HG03460 (cell line): ENCODE data around the gene F5.
"Not testable (repeated sequence)": the region's sequence is repeated elsewhere in the genome, so short reads cannot be mapped to it uniquely, and the experiment has no call there.

Source experiments
- ATAC-seq: cut with Tn5 transposase; IDR thresholded peaks from one replicate; pipeline ENCODE4 v1.9.1; 2021; ENCODE audit not compliant: unreplicated experiment

Gene F5

DNA sequence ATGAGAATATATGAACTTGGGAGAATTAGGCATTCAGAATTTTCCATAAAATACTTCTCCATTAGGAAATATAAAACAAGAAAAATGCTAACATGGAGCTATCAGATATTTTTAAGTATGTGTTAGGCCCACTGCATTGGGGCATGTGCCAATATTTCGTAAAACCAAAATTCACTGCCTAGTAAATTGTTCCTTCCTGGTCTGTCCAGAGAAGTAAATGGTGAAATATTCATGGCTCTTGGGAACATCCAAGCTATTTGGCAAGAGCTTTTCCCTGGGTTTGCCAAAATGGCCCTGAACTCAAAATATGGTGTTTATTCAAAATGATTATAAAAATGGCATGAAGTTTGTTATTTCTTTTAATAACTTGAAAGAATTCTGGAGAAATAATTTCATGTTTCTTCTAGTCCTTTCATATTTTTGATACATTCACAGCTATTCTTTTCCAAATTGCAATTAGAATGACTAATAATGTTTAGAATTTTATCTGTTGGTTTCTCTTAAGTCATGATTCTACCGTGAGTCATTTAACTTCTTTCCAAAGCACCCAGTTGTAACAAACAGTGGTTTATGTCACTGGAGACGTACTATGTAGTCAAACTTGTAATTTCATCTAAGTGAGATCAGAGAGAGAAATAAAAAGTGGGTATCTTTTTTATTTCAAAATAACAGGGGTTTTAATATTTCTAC, 74.8 kb downstream of the F5 start:
- ATAC-seq = no peak

DNA sequence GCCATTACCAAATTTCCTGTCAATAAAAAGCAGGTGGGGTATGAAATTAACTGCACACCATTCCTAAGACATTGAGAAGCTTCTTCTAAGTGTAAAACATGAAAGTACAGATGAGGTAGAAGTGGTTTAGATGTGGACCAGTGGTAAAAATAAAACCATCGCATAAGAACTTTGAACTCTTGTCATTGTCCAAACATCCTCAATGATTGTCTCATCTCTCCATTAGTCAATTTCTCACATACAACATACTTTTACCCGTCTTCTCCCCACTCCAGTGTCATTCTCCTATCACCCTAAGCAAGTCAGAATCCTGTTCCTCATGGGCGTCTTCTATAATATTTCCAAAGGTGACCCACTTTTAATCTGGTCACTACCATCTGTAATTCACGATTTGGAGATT, 76.2 kb downstream of the F5 start:
- ATAC-seq = no peak

DNA sequence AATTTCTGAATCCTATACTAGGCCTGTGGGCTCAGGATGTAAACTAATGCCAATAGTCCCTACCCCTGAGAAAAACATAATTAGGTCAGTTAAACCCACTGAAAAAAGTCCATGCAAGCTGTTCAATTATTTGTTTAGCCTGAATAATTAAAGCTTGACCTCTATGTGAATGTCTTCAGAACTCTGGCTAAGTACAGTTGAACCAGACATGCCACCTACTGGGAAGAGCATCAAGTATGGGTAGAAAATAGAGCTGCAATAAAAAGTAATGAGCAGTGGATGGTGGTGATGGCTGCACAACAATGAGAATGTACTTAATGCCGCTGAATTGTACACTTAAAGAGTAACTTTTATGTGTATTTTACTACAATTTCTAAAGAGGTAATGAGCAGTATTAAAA, 76.9 kb downstream of the F5 start:
- ATAC-seq = no peak

DNA sequence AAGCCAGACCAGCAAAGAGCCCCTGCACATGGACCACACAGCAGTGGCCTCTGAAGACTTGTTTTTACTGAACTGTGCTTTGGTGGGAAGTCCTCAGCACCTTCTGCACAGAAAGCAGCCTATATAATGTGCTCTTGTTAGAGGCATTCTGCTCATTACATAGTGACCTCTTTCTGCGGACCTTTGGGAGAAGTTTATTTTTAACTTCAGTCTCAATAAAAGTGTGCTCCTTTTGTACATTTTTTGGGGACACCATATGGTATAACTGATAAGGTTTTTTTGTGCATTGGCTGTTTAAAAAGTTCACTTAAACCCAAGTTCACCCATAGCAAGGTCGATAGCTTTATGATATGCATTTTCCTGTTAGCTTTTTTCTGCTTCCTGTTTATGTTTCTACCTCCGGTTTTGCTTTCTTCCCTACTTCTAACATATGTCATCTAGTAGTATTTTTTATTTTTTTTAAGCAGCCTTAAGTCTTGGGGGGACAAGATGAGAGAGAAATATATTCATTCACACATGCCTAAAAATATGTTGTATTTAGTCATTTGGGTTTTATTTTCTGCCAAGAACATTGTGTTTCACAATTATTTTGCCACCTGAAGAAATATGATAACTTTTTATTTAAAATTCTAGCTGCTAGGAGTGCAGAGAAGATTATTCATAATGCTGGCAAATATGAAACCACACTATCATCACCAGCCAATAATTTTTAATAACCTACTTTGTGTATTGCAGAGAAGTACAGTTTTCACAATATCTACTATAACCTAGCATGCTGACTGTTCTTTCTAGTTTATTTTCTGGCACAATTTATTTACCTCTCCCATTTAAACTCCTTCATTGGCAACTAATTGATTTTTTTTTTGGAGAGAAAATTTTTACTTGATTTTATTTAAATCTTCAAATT, 77.6 kb downstream of the F5 start:
- ATAC-seq = no peak

DNA sequence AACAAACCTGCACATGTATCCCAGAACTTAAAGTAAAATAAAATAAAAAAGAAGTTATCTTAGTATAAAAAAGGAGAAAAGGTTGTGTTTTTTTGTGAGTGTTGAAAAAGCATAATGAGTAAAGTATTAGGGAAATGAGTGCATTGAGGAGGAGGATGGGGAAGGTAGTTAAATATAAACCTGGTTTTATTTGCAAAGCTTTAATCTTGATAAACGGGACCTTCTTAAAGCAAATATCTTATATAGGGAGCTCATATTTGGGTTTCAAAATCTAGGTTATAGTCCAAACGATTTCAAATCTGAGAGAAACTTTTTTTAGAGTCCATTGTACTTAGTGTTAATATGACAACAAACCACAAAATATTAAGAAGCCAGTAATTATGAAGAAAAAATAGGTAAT, 78.9 kb downstream of the F5 start:
- ATAC-seq = no peak

DNA sequence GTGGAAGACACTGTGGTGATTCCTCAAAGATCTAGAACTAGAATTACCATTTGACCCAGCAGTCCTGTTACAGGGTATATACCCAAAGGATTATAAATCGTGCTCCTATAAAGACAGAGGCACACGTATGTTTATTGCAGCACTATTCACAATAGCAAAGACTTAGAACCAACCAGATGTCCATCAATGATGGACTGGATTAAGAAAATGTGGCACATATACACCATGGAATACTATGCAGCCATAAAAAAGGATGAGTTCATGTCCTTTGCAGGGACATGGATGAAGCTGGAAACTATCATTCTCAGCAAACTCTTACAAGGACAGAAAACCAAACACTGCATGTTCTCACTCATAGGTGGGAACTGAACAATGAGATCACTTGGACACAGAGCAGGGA, 82.7 kb downstream of the F5 start:
- ATAC-seq = not testable (repeated sequence)

DNA sequence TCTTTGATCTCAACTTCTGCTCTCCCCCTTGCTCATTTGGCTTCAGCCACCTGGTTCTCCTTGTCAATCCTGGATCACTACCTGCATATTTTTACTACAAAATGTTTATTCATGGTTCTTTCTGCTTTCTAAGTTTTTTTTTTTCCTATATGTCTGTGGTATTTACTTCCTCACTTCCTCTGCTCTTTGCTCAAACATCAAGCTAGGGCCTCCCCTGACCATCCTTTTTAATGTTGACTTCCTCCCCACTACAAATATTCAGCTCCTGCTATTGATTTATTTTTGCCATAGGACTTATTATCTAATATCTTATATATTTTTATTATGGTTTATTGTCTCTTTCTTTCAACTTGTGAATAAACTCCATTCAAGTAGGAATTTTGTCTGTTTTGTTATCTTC, 86.5 kb downstream of the F5 start:
- no peak for ATAC-seq

DNA sequence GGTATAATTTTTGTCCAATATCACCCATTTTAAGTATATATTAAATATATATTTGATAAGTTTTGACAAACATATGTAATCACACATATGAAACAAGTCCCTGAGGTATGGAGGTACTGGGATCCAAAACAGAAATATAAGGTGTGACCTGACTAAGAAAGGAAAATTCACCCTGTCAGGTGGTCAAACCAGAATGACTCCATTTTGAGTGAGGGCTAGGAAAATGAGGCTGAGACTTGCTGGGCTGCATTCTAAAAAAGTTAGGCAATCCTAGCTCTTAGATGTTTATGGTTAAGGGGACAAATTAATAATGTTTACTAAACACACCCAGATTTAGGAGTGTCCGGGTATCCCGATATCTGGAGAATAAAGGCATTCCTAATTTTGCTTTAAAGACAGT, 89.0 kb downstream of the F5 start:
- no peak for ATAC-seq

DNA sequence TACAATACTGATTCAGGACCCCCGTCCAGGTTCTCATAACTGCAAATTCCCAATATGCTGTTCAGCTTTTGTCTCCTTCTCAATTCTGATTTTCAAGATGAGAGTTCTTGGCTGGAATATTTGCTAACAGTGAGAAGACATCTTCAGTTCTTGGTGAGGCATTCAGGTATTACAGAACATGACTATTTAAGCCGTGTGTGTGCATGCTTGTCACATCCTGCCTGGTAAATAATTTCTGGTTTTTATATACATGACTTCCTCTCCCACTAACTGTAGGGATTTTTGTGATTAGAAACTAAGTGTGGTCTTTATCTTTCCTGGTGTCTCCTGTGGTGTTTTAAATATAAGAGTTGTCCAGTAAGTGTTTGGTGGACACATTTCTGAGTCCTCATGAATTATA, 90.4 kb downstream of the F5 start:
- no peak for ATAC-seq

DNA sequence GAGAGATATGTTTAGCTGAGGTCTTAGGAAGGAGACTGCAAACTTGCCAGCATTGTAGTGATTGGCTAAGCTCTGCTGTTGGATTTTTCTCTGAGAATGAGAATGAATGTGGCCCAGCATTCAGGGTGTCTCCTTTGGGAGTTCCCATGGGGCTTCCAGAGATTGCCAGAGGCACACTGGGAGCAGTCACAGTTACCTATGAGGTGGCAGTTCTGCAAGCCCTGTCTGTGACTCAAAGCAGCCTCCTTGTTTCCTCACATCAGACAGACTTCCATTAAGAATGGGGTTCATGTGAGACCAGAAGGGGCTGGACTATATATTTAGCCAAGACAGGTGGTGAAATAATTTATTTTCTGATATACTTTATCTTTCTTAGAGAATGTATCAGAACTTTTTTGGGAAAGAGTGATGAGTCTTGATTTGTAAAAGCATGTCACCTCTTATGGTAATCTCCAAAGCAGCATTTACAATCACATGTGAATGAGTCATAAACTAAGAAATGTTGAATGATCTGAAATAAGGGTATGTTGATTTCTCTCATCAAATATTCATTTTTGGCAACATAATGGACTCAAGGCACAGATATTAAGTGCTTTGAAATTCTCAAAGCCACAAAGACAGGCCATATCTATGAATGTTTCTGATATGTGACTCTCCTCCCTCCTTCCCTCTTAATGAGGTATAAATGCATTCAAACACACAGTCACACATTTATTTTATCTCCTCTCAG, 91.1 kb downstream of the F5 start:
- ATAC-seq = no peak

DNA sequence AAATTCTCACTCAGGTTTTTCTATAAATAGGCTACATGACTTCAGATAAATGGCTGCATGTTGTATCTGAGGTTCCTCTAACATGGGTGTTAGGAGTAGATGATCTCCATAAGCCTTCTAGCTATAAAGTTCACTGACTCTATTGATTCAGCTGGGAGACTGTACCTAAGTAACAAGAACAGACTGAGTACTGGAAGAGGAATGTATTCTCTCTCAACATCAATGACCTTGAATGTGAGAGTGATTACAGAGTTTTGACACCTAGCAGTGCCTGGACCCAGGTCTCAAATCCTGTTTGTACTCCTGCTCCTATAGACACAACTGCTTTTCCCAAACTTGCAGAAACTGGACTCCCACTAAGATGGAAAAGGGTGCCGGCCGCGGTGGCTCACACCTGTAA, 91.9 kb downstream of the F5 start:
- no peak for ATAC-seq

DNA sequence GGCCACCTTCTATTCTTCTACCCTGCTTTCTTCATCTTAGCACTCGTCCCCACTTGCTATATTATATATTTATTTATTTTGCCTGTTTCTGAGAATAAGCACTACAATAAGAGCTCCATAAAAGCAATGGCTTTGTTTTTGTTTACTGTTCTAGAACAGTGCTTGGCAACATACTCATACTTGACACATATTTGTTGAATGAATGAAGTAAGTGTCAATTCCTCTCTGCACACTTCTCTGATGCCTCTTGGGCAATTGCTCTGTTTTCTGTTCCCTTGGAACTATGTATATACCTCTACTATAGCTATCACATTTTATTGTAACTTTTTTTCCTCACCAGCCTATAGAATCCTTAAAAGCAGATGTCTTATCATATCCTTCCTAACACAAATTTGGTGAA, 93.0 kb downstream of the F5 start:
- ATAC-seq = no peak

DNA sequence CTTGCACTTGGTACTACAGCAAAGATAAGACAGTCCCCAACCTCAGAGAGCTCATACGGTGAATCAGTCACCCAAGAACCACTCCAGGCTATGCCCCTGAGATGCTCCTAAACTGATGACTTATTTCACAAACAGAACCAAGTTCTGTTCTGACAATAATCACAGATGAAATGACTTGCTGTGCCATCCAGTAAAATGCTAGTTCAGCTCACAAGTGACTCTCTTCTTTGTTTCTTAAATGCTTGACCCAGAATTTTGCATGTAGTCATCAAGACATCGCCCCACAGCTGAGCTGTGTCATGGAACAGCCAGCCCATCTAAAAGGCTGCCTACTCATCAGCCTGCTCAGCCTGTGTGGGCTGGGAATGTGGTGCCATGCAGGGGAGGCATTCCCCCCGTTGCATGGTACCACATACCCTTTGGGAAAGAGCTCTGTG, 94.4 kb downstream of the F5 start:
- ATAC-seq = peak; percentile 41

DNA sequence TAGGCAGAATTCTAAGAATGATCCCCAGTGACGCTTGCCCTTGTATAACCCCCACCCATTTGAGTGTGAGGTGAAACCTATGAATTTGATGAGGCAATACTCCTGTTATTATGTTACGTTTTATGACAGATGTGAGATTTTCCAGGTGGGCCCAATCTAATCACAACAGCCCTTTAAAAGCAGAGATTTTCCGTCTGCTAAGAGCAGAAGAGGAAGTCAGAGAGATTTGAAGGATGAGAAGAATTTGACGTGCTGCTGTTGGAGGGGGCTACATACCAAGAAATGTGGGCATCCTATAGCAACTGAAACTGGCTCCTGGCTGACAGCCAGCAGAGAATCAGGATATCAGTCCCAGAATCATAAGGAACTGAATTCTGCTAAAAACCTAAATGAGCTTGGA, 98.1 kb downstream of the F5 start:
- ATAC-seq = no peak

DNA sequence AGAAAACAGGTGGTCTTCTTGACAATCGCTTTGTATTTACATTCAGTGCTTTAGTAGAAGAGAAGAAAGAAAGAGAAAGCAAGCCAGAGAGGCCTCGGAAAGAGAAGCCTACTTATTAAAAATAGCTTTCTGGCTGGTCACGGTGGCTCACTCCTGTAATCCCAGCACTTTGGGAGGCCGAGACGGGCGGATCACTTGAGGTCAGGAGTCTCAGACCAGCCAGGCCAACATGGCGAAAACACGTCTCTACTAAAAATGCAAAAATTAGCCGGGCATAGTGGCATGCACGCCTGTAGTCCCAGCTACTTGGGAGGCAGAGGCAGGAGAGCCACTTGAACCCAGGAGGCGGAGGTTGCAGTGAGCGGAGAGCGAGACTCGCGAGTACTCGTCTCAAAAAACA, 98.7 kb downstream of the F5 start:
- ATAC-seq = no peak

DNA sequence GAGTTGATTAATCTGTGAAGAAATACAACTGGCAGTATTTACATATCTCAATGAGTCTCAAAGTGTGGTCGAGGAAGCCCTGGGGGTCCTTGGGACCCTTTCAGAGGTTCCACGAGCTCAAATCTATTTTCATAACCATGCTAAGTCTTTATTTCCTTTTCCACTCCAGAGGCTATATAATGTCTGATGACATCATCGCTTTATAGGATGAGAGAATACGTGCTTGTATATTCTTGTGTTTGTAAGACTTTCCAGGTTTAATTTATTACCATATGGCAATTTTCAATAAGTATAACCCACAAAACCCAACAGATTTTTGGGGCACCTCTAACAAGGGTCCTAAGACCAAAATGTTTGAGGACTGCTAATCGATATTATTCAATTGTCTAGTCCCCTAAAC, 99.1 kb downstream of the F5 start:
- ATAC-seq = no peak

DNA sequence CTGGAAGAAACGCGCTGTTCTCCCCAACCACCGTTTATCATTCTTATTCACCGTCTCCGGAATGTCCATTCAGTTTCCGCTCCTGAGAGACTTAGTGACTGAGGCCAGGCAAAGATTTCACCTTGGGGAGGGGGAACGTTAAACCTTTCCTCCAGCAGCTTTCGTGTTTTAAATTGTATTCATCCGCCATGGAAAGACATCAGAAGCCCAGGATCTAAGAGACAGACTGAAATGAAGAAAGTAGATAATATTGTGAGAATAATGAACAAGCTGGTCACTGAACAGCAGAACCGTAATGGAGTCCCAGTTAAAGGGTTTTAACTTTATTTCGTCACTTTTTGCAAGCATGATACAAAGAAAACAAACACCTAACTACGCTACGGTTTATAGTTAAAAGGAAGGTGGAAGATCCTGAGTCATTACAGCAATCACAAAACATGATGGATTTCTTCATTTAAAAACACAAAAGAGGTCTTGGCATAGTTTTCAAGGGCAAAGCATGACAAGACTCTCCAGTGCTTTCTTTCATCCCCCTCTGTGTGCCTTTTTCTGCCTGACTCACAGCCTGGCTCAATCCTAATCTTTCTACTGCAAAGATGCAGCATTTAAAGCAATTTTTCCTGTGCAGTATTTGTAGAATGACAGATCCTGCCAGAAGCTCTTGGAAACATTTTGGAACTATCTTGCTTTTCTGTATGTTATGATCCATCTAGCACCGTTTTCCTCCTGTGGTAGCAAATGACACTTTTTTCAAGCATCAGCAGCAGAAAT, 99.8 kb downstream of the F5 start:
- peak; percentile 18 for ATAC-seq

DNA sequence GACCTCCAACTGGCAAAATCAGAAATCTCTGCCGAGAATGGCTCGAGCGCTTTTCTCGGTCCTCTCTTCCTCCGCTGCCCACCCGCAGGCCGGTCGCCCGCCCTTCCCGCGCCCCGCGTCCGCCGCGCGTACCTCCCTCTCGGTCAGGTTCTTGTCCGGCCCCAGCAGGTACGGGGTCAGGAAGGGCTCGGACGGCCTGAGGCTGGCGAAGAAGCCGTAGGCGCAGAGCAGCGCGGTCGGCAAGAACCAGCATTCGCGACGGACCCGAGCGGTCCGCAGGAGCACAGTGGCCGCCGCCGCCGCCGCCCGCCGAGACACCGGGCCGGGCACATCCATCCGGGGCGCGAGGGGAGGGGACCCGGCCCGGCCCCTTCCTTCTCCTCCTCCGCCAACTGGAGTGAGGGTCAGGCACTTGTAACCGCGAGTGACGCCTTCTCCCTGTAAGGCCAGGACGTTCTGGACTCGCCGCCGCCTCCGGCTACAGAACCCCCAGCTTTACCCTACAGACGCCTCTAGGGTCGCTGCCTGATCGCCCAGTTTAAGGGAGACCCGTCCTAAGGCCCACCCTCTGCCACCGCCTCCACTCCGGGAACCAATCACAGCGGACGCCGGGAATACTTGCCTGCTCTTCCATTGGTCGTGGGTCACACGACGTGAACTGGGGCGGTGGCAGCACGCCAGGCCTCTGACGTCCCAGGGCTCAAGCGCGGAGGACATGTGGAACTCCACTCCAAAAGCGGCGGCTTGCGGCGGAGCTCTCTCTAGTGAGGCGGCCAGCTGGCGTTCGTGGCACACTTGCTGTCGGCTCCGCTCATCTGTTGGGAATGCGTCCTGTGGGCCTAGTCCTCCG, 100.6 kb downstream of the F5 start, which contains the start of gene SLC19A2:
TSS of gene SLC19A2 (minus strand) at position 514 of the 850 bp plus-strand sequence. CDS start at position 336, 178 bp downstream.
- ATAC-seq = peak; percentile 99

DNA sequence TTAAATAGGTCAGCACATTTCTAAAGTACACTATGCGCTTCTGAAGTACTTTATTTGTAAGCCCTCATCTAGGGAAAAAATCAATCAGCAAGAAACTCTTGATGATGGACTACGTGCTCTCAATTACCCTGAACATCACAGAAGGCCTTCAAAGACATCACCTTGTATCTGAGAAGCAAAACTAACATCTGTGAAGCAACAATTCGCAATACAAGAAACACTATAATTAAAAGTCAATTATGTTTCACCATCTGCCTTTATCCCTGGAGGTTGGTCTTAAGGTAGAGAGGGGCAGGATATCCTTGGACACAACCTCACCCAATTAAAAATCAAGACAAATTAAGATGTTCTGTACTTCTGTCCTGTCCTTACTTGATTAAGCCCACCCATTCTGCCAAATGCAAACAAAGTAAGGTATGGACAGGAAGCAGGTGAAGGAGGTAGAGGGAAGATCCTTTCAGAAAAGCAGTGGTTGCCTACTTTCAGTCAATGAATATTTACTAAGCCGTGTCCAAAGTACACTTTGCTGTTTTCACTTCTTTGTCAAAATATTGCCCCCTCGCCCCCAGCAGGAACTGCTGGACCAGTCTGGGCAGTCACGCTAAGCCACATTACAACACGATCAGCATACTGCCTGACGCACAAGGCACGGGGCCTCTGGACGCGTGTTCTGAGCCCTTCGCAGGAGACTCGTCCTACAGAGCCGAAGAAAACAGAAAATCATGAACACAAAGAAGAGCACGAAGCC, 101.4 kb downstream of the F5 start:
- peak; percentile 16 for ATAC-seq
